H1 (cell line): ENCODE results near the gene CHCHD6. TPM values are rescaled to one million over a fixed set of nuclear protein-coding genes. Genes with fewer than 3 reads are reported as not detected.

Experiments
- CTCF ChIA-PET: fragments of 300-600 bp; sonication (Branson Sonifier 250); formaldehyde crosslinking; loops from one replicate; lab custom pipeline; 2021; ENCODE audit not compliant: partially characterized antibody; lab: Charles Lee
- POLR2A ChIA-PET: fragments of 300-600 bp; sonication (Branson Sonifier 250); formaldehyde crosslinking; loops from one replicate; lab custom pipeline; 2021; ENCODE audit warnings: inconsistent platforms; ENCODE audit not compliant: partially characterized antibody; lab: Charles Lee
- DNase-seq, 2 experiments: peaks; one replicate each; pipeline versions ENCODE4 v3.0.0 to v3.0.0-alpha.2; 2010 to 2022; ENCODE audit warnings: low spot score in 2 of 2, low read depth in 1 of 2, mixed read lengths in 1 of 2
- FAIRE-seq: peaks from 2 replicates; lab custom pipeline; 2011; peaks lifted over from hg19 to GRCh38; lab: Jason Lieb, UNC
- H2AFZ ChIP-seq: 2 replicates; pipeline ENCODE4 v1.8.1; 2012; ENCODE audit warnings: low read length, inconsistent platforms
- H2AK5ac ChIP-seq: 2 replicates; pipeline ENCODE4 v1.6.1; 2013; ENCODE audit warnings: low read depth, low read length
- H2BK120ac ChIP-seq: replicated peaks from 2 replicates; pipeline ENCODE3; 2013; ENCODE audit warnings: low read depth, low read length, inconsistent platforms
- H2BK12ac ChIP-seq: 2 replicates; pipeline ENCODE4 v1.6.1; 2013; ENCODE audit warnings: low read depth, low read length
- H2BK15ac ChIP-seq: 2 replicates; pipeline ENCODE4 v1.6.1; 2013; ENCODE audit warnings: low read length
- H2BK20ac ChIP-seq: 2 replicates; pipeline ENCODE4 v1.6.1; 2013; ENCODE audit warnings: low read length
- H2BK5ac ChIP-seq: 2 replicates; pipeline ENCODE4 v1.6.1; 2013; ENCODE audit warnings: low read depth, low read length
- H3K14ac ChIP-seq: 2 replicates; pipeline ENCODE4 v1.6.1; 2013; ENCODE audit warnings: inconsistent platforms; ENCODE audit not compliant: insufficient read length
- H3K18ac ChIP-seq: 2 replicates; pipeline ENCODE4 v1.6.1; 2013; ENCODE audit warnings: low read length; ENCODE audit errors: extremely low read depth
- H3K23ac ChIP-seq: 2 replicates; pipeline ENCODE4 v1.6.1; 2013; ENCODE audit warnings: inconsistent platforms; ENCODE audit not compliant: insufficient read length
- H3K23me2 ChIP-seq: 2 replicates; pipeline ENCODE4 v1.6.1; 2013; ENCODE audit warnings: low read depth, low read length
- H3K27ac ChIP-seq: 2 replicates; pipeline ENCODE4 v1.6.1; 2011; ENCODE audit warnings: low read depth, low read length, inconsistent platforms
- H3K27me3 ChIP-seq, 4 experiments: replicated peaks in 1 of 4; 1 replicate in 1 of 4; 2 replicates in 3 of 4; pipeline versions ENCODE4 v1.6.1 to v1.8.1; 2011 to 2013; ENCODE audit warnings: low read length in 3 of 4, mild to moderate bottlenecking in 3 of 4, inconsistent platforms in 2 of 4, mixed read lengths in 2 of 4, moderate library complexity in 1 of 4; ENCODE audit not compliant: control insufficient read depth in 3 of 4, insufficient read depth in 3 of 4; ENCODE audit errors: extremely low read depth in 1 of 4
- H3K36me3 ChIP-seq, 4 experiments: 2 replicates each; pipeline versions ENCODE4 v1.6.1 to v1.8.1; 2011 to 2013; ENCODE audit warnings: mild to moderate bottlenecking in 4 of 4, low read length in 3 of 4, moderate library complexity in 2 of 4, control low read depth in 1 of 4, inconsistent platforms in 1 of 4; ENCODE audit not compliant: insufficient read depth in 4 of 4, control insufficient read depth in 2 of 4
- H3K4ac ChIP-seq: replicated peaks from 2 replicates; pipeline ENCODE3; 2013; ENCODE audit warnings: low read length, low read depth, mixed read lengths, inconsistent platforms; ENCODE audit not compliant: insufficient read length
- H3K4me1 ChIP-seq, 4 experiments: replicated peaks in 1 of 4; 1 replicate in 1 of 4; 2 replicates in 3 of 4; pipeline versions ENCODE4 v1.6.1 to v1.8.1; 2011 to 2013; ENCODE audit warnings: low read length in 3 of 4, inconsistent platforms in 2 of 4, mixed read lengths in 1 of 4; ENCODE audit not compliant: insufficient read depth in 4 of 4, control insufficient read depth in 3 of 4
- H3K4me2 ChIP-seq, 2 experiments: 2 replicates each; pipeline versions ENCODE4 v1.6.1 to v1.8.1; 2011 to 2013; ENCODE audit warnings: low read depth in 2 of 2, low read length in 2 of 2, control low read depth in 1 of 2, inconsistent platforms in 1 of 2, mild to moderate bottlenecking in 1 of 2; ENCODE audit not compliant: insufficient read depth in 1 of 2
- H3K4me3 ChIP-seq, 4 experiments: fragments of 200-600, 300-600 bp in 1 of 4; sonication (generic), shearing (Covaris generic), sonication (Bioruptor Twin) in 1 of 4; 2 replicates each; pipeline versions ENCODE4 v1.5.1 to v1.8.1; 2011 to 2016; ENCODE audit warnings: low read length in 4 of 4, low read depth in 3 of 4, control low read depth in 2 of 4, inconsistent platforms in 2 of 4, mild to moderate bottlenecking in 2 of 4, mixed read lengths in 1 of 4, moderate library complexity in 1 of 4; ENCODE audit not compliant: insufficient read depth in 2 of 4; ENCODE audit errors: extremely low read depth in 1 of 4
- H3K56ac ChIP-seq: replicated peaks from 2 replicates; pipeline ENCODE3; 2013; ENCODE audit warnings: low read depth, mild to moderate bottlenecking, mixed read lengths, low read length, inconsistent platforms; ENCODE audit not compliant: insufficient read length
- H3K79me1 ChIP-seq: 2 replicates; pipeline ENCODE4 v1.6.1; 2013; ENCODE audit warnings: low read depth, low read length, control low read depth
- H3K79me2 ChIP-seq, 2 experiments: 2 replicates each; pipeline versions ENCODE4 v1.6.1 to v1.8.1; 2012 to 2013; ENCODE audit warnings: low read length in 2 of 2, mild to moderate bottlenecking in 2 of 2, inconsistent platforms in 1 of 2; ENCODE audit not compliant: insufficient read depth in 2 of 2, control insufficient read depth in 1 of 2
- H3K9ac ChIP-seq, 4 experiments: replicated peaks in 1 of 4; 1 replicate in 1 of 4; 2 replicates in 3 of 4; pipeline versions ENCODE4 v1.6.1 to v1.8.1; 2011 to 2013; ENCODE audit warnings: low read depth in 3 of 4, low read length in 3 of 4, control low read depth in 2 of 4, mild to moderate bottlenecking in 2 of 4, moderate library complexity in 2 of 4, inconsistent platforms in 1 of 4; ENCODE audit errors: extremely low read depth in 1 of 4
- H3K9me3 ChIP-seq, 2 experiments: 2 replicates each; pipeline versions ENCODE4 v1.6.1 to v1.8.1; 2012 to 2013; ENCODE audit warnings: mild to moderate bottlenecking in 2 of 2, moderate library complexity in 2 of 2, control low read depth in 1 of 2, inconsistent platforms in 1 of 2, low read depth in 1 of 2, low read length in 1 of 2, mixed read lengths in 1 of 2; ENCODE audit not compliant: insufficient read depth in 2 of 2
- H4K20me1 ChIP-seq, 2 experiments: replicated peaks in 1 of 2; 2 replicates each; pipeline versions ENCODE3 to v1.8.1; 2011 to 2013; ENCODE audit warnings: inconsistent platforms in 2 of 2, low read length in 2 of 2, mild to moderate bottlenecking in 1 of 2; ENCODE audit not compliant: insufficient read depth in 2 of 2, control insufficient read depth in 1 of 2
- H4K5ac ChIP-seq: 2 replicates; pipeline ENCODE4 v1.6.1; 2013; ENCODE audit warnings: low read length, low read depth, mixed read lengths, inconsistent platforms; ENCODE audit not compliant: insufficient read length
- H4K8ac ChIP-seq: 2 replicates; pipeline ENCODE4 v1.8.0; 2013; ENCODE audit warnings: mild to moderate bottlenecking, moderate library complexity, low read length, inconsistent platforms; ENCODE audit not compliant: insufficient read depth; ENCODE audit errors: extremely low read depth
- H4K91ac ChIP-seq: replicated peaks from 2 replicates; pipeline ENCODE3; 2013; ENCODE audit warnings: low read length, mixed read lengths, inconsistent platforms; ENCODE audit not compliant: insufficient read length
- BACH1 ChIP-seq: IDR thresholded peaks from 2 replicates; pipeline ENCODE4 v1.6.1; 2012; ENCODE audit warnings: low read length, improper control_type of control experiment
- CBX5 ChIP-seq: fragments of 300-800, 300-1000 bp; sonication (generic); IDR thresholded peaks from 2 replicates; pipeline ENCODE4 v1.7.1; 2016; ENCODE audit warnings: antibody characterized with exemption, low read length, low read depth
- CBX8 ChIP-seq: fragments of 300-800, 300-1000 bp; sonication (generic); IDR thresholded peaks from 2 replicates; pipeline ENCODE4 v1.7.1; 2016; ENCODE audit warnings: low read depth, low read length, borderline replicate concordance
- CTBP2 ChIP-seq: IDR thresholded peaks from 2 replicates; pipeline ENCODE4 v1.7.0; 2011; ENCODE audit warnings: borderline replicate concordance, mild to moderate bottlenecking, moderate library complexity, mixed read lengths, low read length; ENCODE audit not compliant: insufficient read depth, insufficient read length
- E2F6 ChIP-seq: IDR thresholded peaks from 2 replicates; pipeline ENCODE4 v1.6.1; 2012; ENCODE audit warnings: inconsistent platforms
- HDAC6 ChIP-seq: IDR thresholded peaks from one replicate; pipeline ENCODE4 v1.7.1; 2012; ENCODE audit warnings: low read depth, mild to moderate bottlenecking, inconsistent platforms, low read length, moderate library complexity
- KDM1A ChIP-seq: fragments of 200-600, 300-600 bp; sonication (generic); IDR thresholded peaks from 2 replicates; pipeline ENCODE4 v1.7.1; 2016; ENCODE audit warnings: mild to moderate bottlenecking, low read length, borderline replicate concordance
- KDM5A ChIP-seq: fragments of 200-600 bp; IDR thresholded peaks from 2 replicates; pipeline ENCODE4 v1.7.1; 2012; ENCODE audit warnings: mild to moderate bottlenecking, low read length, inconsistent platforms, mixed read lengths
- NRF1 ChIP-seq: IDR thresholded peaks from 2 replicates; pipeline ENCODE4 v1.6.1; 2011; ENCODE audit warnings: mild to moderate bottlenecking, low read depth, low read length, improper control_type of control experiment
- POLR2AphosphoS5 ChIP-seq: IDR thresholded peaks from 2 replicates; pipeline ENCODE4 v1.6.1; 2011; ENCODE audit warnings: low read depth, low read length
- RBBP5 ChIP-seq: IDR thresholded peaks from 2 replicates; pipeline ENCODE4 v1.7.1; 2012; ENCODE audit warnings: low read depth, mild to moderate bottlenecking, inconsistent platforms, low read length, moderate library complexity, borderline replicate concordance
- SIX5 ChIP-seq: IDR thresholded peaks from 2 replicates; pipeline ENCODE4 v1.6.1; 2011; ENCODE audit warnings: mild to moderate bottlenecking, low read depth, low read length
- SP2 ChIP-seq: IDR thresholded peaks from 2 replicates; pipeline ENCODE4 v1.6.1; 2012; ENCODE audit warnings: mild to moderate bottlenecking, low read length, inconsistent platforms
- TCF12 ChIP-seq: IDR thresholded peaks from 2 replicates; pipeline ENCODE4 v1.6.1; 2011; ENCODE audit warnings: low read depth, mild to moderate bottlenecking, low read length
- YY1 ChIP-seq: IDR thresholded peaks from 2 replicates; pipeline ENCODE4 v1.6.1; 2011; ENCODE audit warnings: low read depth, mild to moderate bottlenecking, low read length
- WGBS, 2 experiments: shearing (Covaris generic) in 1 of 2; methylation state at CpG; one replicate each; pipeline versions ENCODE4 v1.1.6 to v1.1.7; 2013 to 2015; ENCODE audit warnings: low lambda C conversion rate in 2 of 2, mixed read lengths in 2 of 2, inconsistent platforms in 1 of 2, low coverage in 1 of 2, missing lambda C conversion rate in 1 of 2; ENCODE audit not compliant: insufficient replicate concordance in 2 of 2, insufficient coverage in 1 of 2, insufficient read length in 1 of 2; ENCODE audit errors: extremely low coverage in 1 of 2, missing lambda C conversion rate in 1 of 2; 5-methylcytosine and 5-hydroxymethylcytosine counted together
- polyA plus RNA-seq, 7 experiments: library from polyadenylated mRNA; depleted of rRNA in 3 of 7; stranded (reverse) in 5 of 7; unstranded in 2 of 7; fragments of >200 nt in 5 of 7; fragments of 200-250 nt in 2 of 7; gene quantifications; 1 replicate in 5 of 7; 2 replicates in 1 of 7; 4 replicates in 1 of 7; pipeline versions ENCODE4 v1.2.1 to v1.2.3, GENCODE V29; 2011 to 2013; ENCODE audit warnings: missing spikeins in 2 of 7, mixed read lengths in 2 of 7
- total RNA-seq: library from RNA; stranded (reverse); fragmentation: NEBNext Ultra II Directional; extraction: Animal tissue kit (Norgen Biotek cat#: 25700); gene quantifications from 2 replicates; pipeline ENCODE4 v1.2.1, GENCODE V29; 2021

Gene CHCHD6
- total and polyA plus RNA-seq, 2 of the 8 experiments (the other 6 are each of a cell fraction or from before 2014, with no cell fraction given): 32.4 to 37.6 TPM

GRCh38 chr3:126807795-126808194 is 103.8 kb downstream of the CHCHD6 start:
- no peak overlapping the region for H3K4me3 ChIP-seq
- no peak overlapping the region for H3K14ac ChIP-seq
- no peak overlapping the region for H4K8ac ChIP-seq
- H2BK20ac ChIP-seq: no peak overlapping the region
- H3K18ac ChIP-seq: no peak overlapping the region
- H3K56ac ChIP-seq: no peak overlapping the region
- H3K23me2 ChIP-seq: no peaks in the 10 kb centered on the region
- FAIRE-seq (no peak), DNase-seq (no peak)
- no peak overlapping the region for H2BK120ac ChIP-seq
- no peaks in the 10 kb centered on the region for H3K36me3 ChIP-seq
- H2BK5ac ChIP-seq: no peak overlapping the region
- H4K20me1 ChIP-seq: no peaks in the 10 kb centered on the region
- no peaks in the 10 kb centered on the region for H3K9me3 ChIP-seq
- no peak overlapping the region for H3K4ac ChIP-seq
- peaks cover 0 to 2% (median 0%) of the 10 kb centered on the region in 4 experiments; a peak in 1 of 7 replicates for H3K27me3 ChIP-seq
- WGBS, 2 experiments: 93% methylated on average over 4 of the region's 4 CpGs; no CpG with 5 or more reads in 1 of the 2 experiments
- H2BK15ac ChIP-seq: no peak overlapping the region
- peaks cover 0 to 2% (median 0%) of the 10 kb centered on the region in 4 experiments; a peak in 1 of 7 replicates for H3K4me1 ChIP-seq
- no peaks in the 10 kb centered on the region for H3K79me1 ChIP-seq
- no peak overlapping the region for H2AFZ ChIP-seq
- H3K23ac ChIP-seq: no peak overlapping the region
- no peak overlapping the region for H4K91ac ChIP-seq
- ChIA-PET POLR2A (no interaction called here), CTCF (interaction anchor here (0.9 to 1.4 kb wide), 2 partner anchors 8 to 31 kb away, joined by 3 read pairs; no protein-coding TSS in a partner anchor)
- no peak overlapping the region for H2AK5ac ChIP-seq
- no peak overlapping the region for H3K27ac ChIP-seq
- H3K79me2 ChIP-seq: no peaks in the 10 kb centered on the region; a peak in 1 of 4 replicates
- H2BK12ac ChIP-seq: no peak overlapping the region
- no peak overlapping the region for H3K9ac ChIP-seq
- no peak overlapping the region for H3K4me2 ChIP-seq
- H4K5ac ChIP-seq: no peak overlapping the region
- no peak for TF ChIP-seq YY1
- no peak for TF ChIP-seq RBBP5
- no peak for TF ChIP-seq CBX5
- TF ChIP-seq NRF1: no peak
- TF ChIP-seq BACH1: no peak
- no peak for TF ChIP-seq SP2
- no peak for TF ChIP-seq KDM1A
- TF ChIP-seq KDM5A: no peak
- TF ChIP-seq CTBP2: no peak
- TF ChIP-seq E2F6: no peak
- TF ChIP-seq HDAC6: no peak
- no peak for TF ChIP-seq CBX8
- TF ChIP-seq TCF12: no peak
- TF ChIP-seq POLR2AphosphoS5: no peak
- TF ChIP-seq SIX5: no peak
